Osteoblast (primary cell): ENCODE measurements around the gene INSYN2B. TPM values are rescaled to one million over a fixed set of nuclear protein-coding genes. Genes with fewer than 3 reads are reported as not detected.

Experiments used
- DNase-seq: peaks from one replicate; pipeline ENCODE4 v3.0.0; 2011; ENCODE audit warnings: low spot score, mixed read lengths; ENCODE audit not compliant: insufficient read length; ENCODE audit errors: missing footprints
- H2AFZ ChIP-seq: 2 replicates; pipeline ENCODE4 v1.6.0; 2011; ENCODE audit warnings: mild to moderate bottlenecking, low read length
- H3K27ac ChIP-seq: 2 replicates; pipeline ENCODE4 v1.5.1; 2011; ENCODE audit warnings: mild to moderate bottlenecking, low read depth, low read length, moderate library complexity
- H3K27me3 ChIP-seq: 2 replicates; pipeline ENCODE4 v1.6.0; 2012; ENCODE audit warnings: mild to moderate bottlenecking, control low read depth, inconsistent platforms, low read length, moderate library complexity; ENCODE audit not compliant: insufficient read depth
- H3K36me3 ChIP-seq: 2 replicates; pipeline ENCODE4 v1.5.1; 2011; ENCODE audit warnings: mild to moderate bottlenecking, low read length, control low read depth, moderate library complexity; ENCODE audit not compliant: insufficient read depth
- H3K4me1 ChIP-seq: 2 replicates; pipeline ENCODE4 v1.5.1; 2011; ENCODE audit warnings: mild to moderate bottlenecking, low read length, control low read depth, moderate library complexity; ENCODE audit not compliant: insufficient read depth
- H3K4me2 ChIP-seq: 2 replicates; pipeline ENCODE4 v1.6.0; 2011; ENCODE audit warnings: mild to moderate bottlenecking, low read length; ENCODE audit not compliant: insufficient read depth
- H3K4me3 ChIP-seq: fragments of 200-600 bp; sonication (generic); 3 replicates; pipeline ENCODE4 v1.5.1; 2012; ENCODE audit warnings: mild to moderate bottlenecking, low read length, inconsistent platforms; ENCODE audit not compliant: insufficient read depth
- H3K79me2 ChIP-seq: 2 replicates; pipeline ENCODE4 v1.6.0; 2012; ENCODE audit warnings: mild to moderate bottlenecking, low read length, control low read depth, inconsistent platforms; ENCODE audit not compliant: insufficient read depth
- H3K9me3 ChIP-seq: 2 replicates; pipeline ENCODE4 v1.5.1; 2011; ENCODE audit warnings: low read depth, low read length, control low read depth
- H4K20me1 ChIP-seq: 2 replicates; pipeline ENCODE4 v1.6.0; 2012; ENCODE audit warnings: mild to moderate bottlenecking, low read length, control low read depth; ENCODE audit not compliant: insufficient read depth
- total RNA-seq: library from RNA; depleted of rRNA; stranded (reverse); fragments of >200 nt; gene quantifications from 2 replicates; pipeline ENCODE4 v1.2.3, GENCODE V29; 2012
- TF ChIP-seq, protein P1 (sequence below): IDR thresholded peaks from 2 replicates; pipeline ENCODE4 v1.5.1; 2011; ENCODE audit warnings: mild to moderate bottlenecking, low read depth, low read length, moderate library complexity; ENCODE audit errors: extremely low read depth

Gene INSYN2B
- total RNA-seq, 1 donor = 2.2 TPM

DNA sequence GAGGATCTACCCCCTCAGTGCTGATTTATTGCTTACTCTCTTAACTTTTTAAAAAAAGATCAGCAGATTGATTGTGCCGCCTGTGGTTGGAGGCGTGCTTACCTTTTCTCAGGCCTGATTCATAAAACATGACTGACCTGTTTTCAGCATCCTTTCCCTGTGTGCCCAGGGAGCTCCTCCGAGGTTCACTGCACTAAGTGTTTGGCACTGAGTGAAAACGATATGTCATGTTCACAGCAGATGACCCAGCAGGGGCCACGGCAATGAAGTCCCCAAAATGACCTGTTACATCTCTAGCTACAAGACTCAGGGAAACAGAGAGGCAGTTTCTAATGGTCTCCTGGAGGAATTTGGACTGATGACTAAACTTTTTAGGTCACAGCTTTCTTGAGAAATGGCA lies 69.9 kb downstream of the INSYN2B start:
- TF ChIP-seq, protein P1, sequence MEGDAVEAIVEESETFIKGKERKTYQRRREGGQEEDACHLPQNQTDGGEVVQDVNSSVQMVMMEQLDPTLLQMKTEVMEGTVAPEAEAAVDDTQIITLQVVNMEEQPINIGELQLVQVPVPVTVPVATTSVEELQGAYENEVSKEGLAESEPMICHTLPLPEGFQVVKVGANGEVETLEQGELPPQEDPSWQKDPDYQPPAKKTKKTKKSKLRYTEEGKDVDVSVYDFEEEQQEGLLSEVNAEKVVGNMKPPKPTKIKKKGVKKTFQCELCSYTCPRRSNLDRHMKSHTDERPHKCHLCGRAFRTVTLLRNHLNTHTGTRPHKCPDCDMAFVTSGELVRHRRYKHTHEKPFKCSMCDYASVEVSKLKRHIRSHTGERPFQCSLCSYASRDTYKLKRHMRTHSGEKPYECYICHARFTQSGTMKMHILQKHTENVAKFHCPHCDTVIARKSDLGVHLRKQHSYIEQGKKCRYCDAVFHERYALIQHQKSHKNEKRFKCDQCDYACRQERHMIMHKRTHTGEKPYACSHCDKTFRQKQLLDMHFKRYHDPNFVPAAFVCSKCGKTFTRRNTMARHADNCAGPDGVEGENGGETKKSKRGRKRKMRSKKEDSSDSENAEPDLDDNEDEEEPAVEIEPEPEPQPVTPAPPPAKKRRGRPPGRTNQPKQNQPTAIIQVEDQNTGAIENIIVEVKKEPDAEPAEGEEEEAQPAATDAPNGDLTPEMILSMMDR = no peak
- H3K79me2 ChIP-seq = no peaks in the 10 kb centered on the region
- no peak for DNase-seq

DNA sequence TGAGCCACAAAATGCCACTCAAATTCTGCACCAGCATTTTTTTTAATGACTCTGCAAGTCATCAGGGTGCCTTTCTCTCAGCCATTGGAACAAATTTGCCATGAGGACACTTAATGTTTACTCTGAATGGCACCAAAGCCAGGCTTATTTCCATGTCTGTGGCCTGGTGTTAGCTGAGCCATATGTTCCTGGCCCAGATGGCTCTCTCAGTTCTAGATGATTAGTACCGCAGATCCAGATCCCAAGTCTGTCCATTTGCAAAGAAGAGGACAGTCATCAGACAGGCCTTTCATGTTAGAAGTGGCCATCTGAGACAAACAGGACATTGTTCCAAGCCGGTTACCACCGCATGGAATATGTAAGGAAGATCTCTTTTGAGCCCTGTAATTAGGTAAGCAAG lies 70.3 kb downstream of the INSYN2B start:
- Histone ChIP-seq H3K79me2 (no peaks in the 10 kb centered on the region), H3K4me1 (no peaks in the 10 kb centered on the region), H3K9me3 (no peaks in the 10 kb centered on the region), H2AFZ (no peak overlapping the region), H3K27me3 (no peaks in the 10 kb centered on the region), H3K36me3 (no peaks in the 10 kb centered on the region), H4K20me1 (peaks cover 5% of the 10 kb centered on the region), H3K4me2 (no peak overlapping the region), H3K4me3 (no peak overlapping the region), H3K27ac (no peak overlapping the region)
- TF ChIP-seq, protein P1 = no peak
- no peak for DNase-seq

More for the DNA sequence above, 69.9 kb downstream of the INSYN2B start:
- Histone ChIP-seq H3K4me1 (no peaks in the 10 kb centered on the region), H3K27ac (no peak overlapping the region), H3K4me2 (no peak overlapping the region), H2AFZ (no peak overlapping the region), H3K27me3 (no peaks in the 10 kb centered on the region), H3K36me3 (no peaks in the 10 kb centered on the region), H4K20me1 (peaks cover 6% of the 10 kb centered on the region), H3K9me3 (no peaks in the 10 kb centered on the region), H3K4me3 (no peak overlapping the region)

DNA sequence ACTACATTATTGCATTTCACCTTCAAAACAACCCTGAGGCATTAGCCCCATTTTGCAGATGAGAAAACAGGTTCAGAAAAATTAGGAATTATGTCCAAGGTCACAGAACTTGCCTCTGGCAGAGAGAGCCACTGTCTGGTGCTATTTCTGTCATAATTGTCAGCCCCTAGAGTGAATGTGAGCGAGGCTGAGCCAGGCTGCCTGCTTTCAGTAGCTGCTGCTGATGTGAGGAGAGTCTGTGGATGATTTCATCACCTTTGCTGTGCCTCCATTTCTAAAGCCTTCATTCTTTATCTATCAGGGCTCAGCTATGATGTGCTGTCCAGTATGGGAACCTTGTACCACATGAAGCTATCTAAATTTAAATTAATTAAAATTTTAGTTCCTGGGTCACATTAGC lies 71.4 kb downstream of the INSYN2B start:
- Histone ChIP-seq H3K27me3 (no peaks in the 10 kb centered on the region), H3K79me2 (no peaks in the 10 kb centered on the region), H3K4me1 (peaks cover 8% of the 10 kb centered on the region), H3K27ac (no peak overlapping the region), H2AFZ (no peak overlapping the region), H4K20me1 (no peaks in the 10 kb centered on the region), H3K36me3 (no peaks in the 10 kb centered on the region), H3K4me3 (no peak overlapping the region), H3K9me3 (no peaks in the 10 kb centered on the region), H3K4me2 (no peak overlapping the region)
- TF ChIP-seq, protein P1 = no peak
- no peak for DNase-seq

DNA sequence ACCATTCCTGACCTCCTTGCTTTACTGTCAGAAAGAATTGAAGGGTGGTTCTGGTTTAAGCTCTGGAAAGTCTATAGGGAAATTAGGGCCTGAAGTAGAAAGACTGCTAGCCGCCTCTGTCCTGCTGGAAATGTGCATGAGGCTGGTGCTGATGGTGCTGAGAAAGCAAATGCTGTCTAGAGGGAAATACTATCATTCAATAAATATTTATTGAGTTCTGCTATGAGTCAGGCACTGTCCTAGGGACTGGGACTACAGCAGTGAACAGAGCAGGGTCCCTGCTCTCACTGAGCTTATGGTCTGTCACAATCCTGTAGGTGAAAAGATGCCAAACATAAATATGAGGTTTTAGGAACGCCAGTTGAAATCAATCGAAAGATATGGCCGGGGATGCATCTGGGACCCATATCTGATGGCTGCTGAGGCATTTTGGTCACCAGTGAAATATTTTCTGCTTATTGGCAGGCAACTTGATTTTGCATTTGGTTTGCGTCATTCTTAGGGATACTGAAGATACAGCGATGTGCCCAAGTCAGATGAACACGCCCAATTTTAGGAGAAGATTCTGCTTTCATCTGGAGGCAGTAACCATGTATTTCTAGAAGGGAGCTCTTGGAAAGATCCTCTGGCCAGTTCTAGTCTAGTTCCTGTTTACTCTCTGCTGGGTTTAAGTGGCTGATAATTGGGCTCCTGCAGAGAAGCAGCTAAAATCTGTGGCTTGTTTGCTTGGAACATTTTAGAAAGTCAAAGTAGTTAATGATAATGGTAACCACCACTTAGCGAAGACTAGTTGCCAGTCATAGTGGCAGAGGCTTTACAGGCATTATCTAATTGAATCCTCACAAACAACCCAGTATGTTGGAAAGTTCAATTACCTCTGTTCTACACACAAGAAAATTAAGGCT lies 73.3 kb downstream of the INSYN2B start:
- H2AFZ ChIP-seq = no peak overlapping the region
- H3K36me3 ChIP-seq = no peaks in the 10 kb centered on the region
- H3K27me3 ChIP-seq = no peaks in the 10 kb centered on the region
- no peak overlapping the region for H3K4me2 ChIP-seq
- H3K79me2 ChIP-seq = no peaks in the 10 kb centered on the region
- no peaks in the 10 kb centered on the region for H4K20me1 ChIP-seq
- TF ChIP-seq, protein P1 = no peak
- no peaks in the 10 kb centered on the region for H3K9me3 ChIP-seq
- H3K27ac ChIP-seq = no peak overlapping the region
- peaks cover 8% of the 10 kb centered on the region for H3K4me1 ChIP-seq
- H3K4me3 ChIP-seq = no peak overlapping the region
- peak; percentile 42 for DNase-seq
